GM12878 (cell line): ENCODE measurements around the gene BEST1.

Experiments
- CTCF ChIP-seq, 3 experiments: IDR thresholded peaks in 2 of 3; conservative IDR thresholded peaks in 1 of 3; 2 replicates each; pipeline ENCODE4 v1.5.1; 2011; ENCODE audit warnings: low read depth in 3 of 3, low read length in 3 of 3, mild to moderate bottlenecking in 3 of 3, control low read depth in 2 of 3, moderate library complexity in 2 of 3, inconsistent platforms in 1 of 3, mixed read lengths in 1 of 3; ENCODE audit not compliant: control insufficient read depth in 2 of 3, insufficient read depth in 1 of 3; ENCODE audit errors: extremely low read depth in 1 of 3
- E2F4 ChIP-seq: IDR thresholded peaks from 2 replicates; pipeline ENCODE4 v1.6.1; 2012; ENCODE audit warnings: low read depth, low read length, improper control_type of control experiment
- LARP7 ChIP-seq: fragments of 450-650 bp; IDR thresholded peaks from 2 replicates; pipeline ENCODE4 v1.6.1; 2017; ENCODE audit warnings: mild to moderate bottlenecking
- NFYB ChIP-seq: IDR thresholded peaks from 2 replicates; pipeline ENCODE4 v1.6.1; 2011; ENCODE audit warnings: low read depth, mild to moderate bottlenecking, low read length, improper control_type of control experiment, moderate library complexity; ENCODE audit not compliant: insufficient read depth
- POLR2A ChIP-seq: IDR thresholded peaks from 2 replicates; pipeline ENCODE4 v1.6.1; 2011; ENCODE audit warnings: low read depth, mild to moderate bottlenecking, low read length
- RELA ChIP-seq: fragments of 450-650 bp; IDR thresholded peaks from 2 replicates; pipeline ENCODE4 v1.8.0; 2014; ENCODE audit warnings: borderline replicate concordance; ENCODE audit not compliant: partially characterized antibody
- REST ChIP-seq: IDR thresholded peaks from 2 replicates; pipeline ENCODE4 v1.6.1; 2012; ENCODE audit warnings: mild to moderate bottlenecking, low read depth, low read length
- YY1 ChIP-seq: IDR thresholded peaks from 2 replicates; pipeline ENCODE4 v1.6.1; 2011; ENCODE audit warnings: low read depth, mild to moderate bottlenecking, low read length
- ZBTB4 ChIP-seq: fragments of 450-650 bp; formaldehyde crosslinking; IDR thresholded peaks from 2 replicates; pipeline ENCODE4 v1.4.0; 2022; ENCODE audit warnings: mild to moderate bottlenecking, moderate library complexity
- ZNF24 ChIP-seq: fragments of 450-650 bp; IDR thresholded peaks from 2 replicates; pipeline ENCODE4 v1.6.1; 2017; ENCODE audit warnings: antibody characterized with exemption, mild to moderate bottlenecking
- TF ChIP-seq, protein P1 (sequence below): IDR thresholded peaks from 2 replicates; pipeline ENCODE4 v1.6.1; 2012; ENCODE audit warnings: low read depth, low read length, improper control_type of control experiment
- TF ChIP-seq, protein P2 (sequence below): IDR thresholded peaks from 2 replicates; pipeline ENCODE4 v1.6.1; 2011; ENCODE audit warnings: low read depth, mild to moderate bottlenecking, low read length, moderate library complexity, borderline replicate concordance; ENCODE audit errors: extremely low read depth

- TF ChIP-seq LARP7 (no peak), CTCF (IDR thresholded peaks at IDR 0.05 in 2 of 3, conservative IDR thresholded peaks at IDR 0.05 in 1 of 3; ENCODE audit: control insufficient read depth in 2 of 3, extremely low read depth in 1 of 3, insufficient read depth in 1 of 3, low read depth in 3 of 3, low read length in 3 of 3) (no peak), RELA (no peak), ZBTB4 (no peak), ZNF24 (no peak), POLR2A (no peak), REST (no peak), YY1 (no peak), E2F4 (no peak), NFYB (no peak)
- TF ChIP-seq, protein P1, sequence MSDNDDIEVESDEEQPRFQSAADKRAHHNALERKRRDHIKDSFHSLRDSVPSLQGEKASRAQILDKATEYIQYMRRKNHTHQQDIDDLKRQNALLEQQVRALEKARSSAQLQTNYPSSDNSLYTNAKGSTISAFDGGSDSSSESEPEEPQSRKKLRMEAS: no peak
- TF ChIP-seq, protein P2, sequence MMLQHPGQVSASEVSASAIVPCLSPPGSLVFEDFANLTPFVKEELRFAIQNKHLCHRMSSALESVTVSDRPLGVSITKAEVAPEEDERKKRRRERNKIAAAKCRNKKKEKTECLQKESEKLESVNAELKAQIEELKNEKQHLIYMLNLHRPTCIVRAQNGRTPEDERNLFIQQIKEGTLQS: no peak
Measured at GRCh38 chr11:62012451-62012831, 62.3 kb downstream of the BEST1 start.
